Measurements from ENCODE around the gene SLAMF8. TPM values are rescaled to one million over a fixed set of nuclear protein-coding genes. Genes with fewer than 3 reads are reported as not detected.

Gene SLAMF8
- total and polyA plus RNA-seq, 7 donors = 2.4 to 16.2 (median 4.8) TPM

DNA sequence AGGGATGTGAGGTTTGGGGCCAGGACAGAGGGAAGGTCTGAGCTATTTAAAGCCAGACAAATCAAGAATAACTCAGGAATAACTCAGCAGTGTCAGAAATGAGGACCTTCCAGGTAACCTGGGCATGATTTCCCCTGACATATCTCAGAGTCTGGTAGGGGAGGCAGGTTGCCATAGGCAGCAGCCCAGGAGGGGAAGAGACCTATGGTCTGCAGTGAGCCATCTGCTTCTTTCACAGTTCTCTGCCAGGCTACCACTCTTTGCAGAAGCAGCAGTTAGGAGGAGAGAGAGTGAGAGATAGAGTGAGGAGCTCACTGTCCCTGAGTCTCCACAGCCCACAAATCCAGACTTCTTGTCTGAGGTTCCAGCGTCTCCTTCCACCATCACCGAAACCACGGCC is 42.1 kb downstream of the SLAMF8 start:
- WGBS, 2 donors = 81 to 83% methylated on average over 3 of the region's 3 CpGs
- no peak for TF ChIP-seq POLR2AphosphoS5 (IDR thresholded peaks at IDR 0.05)
- no peak for TF ChIP-seq EP300 (IDR thresholded peaks at IDR 0.05)
- TF ChIP-seq, protein P1, sequence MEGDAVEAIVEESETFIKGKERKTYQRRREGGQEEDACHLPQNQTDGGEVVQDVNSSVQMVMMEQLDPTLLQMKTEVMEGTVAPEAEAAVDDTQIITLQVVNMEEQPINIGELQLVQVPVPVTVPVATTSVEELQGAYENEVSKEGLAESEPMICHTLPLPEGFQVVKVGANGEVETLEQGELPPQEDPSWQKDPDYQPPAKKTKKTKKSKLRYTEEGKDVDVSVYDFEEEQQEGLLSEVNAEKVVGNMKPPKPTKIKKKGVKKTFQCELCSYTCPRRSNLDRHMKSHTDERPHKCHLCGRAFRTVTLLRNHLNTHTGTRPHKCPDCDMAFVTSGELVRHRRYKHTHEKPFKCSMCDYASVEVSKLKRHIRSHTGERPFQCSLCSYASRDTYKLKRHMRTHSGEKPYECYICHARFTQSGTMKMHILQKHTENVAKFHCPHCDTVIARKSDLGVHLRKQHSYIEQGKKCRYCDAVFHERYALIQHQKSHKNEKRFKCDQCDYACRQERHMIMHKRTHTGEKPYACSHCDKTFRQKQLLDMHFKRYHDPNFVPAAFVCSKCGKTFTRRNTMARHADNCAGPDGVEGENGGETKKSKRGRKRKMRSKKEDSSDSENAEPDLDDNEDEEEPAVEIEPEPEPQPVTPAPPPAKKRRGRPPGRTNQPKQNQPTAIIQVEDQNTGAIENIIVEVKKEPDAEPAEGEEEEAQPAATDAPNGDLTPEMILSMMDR (IDR thresholded peaks at IDR 0.05) = no peak
- DNase-seq = no peak
- intact Hi-C loops (cut with DNase I) = no loop called here
- Histone ChIP-seq H3K36me3 (no peaks in the 10 kb centered on the region), H3K27ac (no peak overlapping the region), H3K9me3 (no peaks in the 10 kb centered on the region), H3K27me3 (peaks cover 0 to 41% (median 14%) of the 10 kb centered on the region in 3 donors), H3K4me3 (no peak overlapping the region), H3K4me1 (peaks cover 0 to 14% (median 10%) of the 10 kb centered on the region in 4 donors)

DNA sequence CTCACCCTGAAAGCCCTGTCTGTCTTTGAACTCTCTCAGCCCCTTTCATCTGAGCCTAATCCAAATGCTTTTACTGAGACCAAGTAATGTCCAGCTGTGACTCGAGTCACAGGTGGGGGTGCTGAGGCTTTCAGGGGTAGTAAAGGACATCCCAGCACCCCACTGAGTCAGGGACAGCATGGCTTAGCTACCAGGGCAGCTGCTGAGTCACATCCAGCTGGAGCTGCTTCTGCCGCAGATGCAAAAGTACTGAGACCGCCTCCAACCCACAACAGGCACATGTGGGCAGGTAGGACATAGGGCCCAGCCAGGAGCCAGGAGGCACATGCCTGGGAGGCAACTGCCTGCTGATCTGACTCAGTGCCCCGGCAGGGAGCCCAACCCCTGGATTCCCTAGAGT is 42.5 kb downstream of the SLAMF8 start:
- WGBS, 2 donors = 49 to 54% methylated on average over 4 of the region's 4 CpGs
- Histone ChIP-seq H3K9me3 (no peaks in the 10 kb centered on the region), H3K4me1 (peaks cover 0 to 14% (median 10%) of the 10 kb centered on the region in 4 donors), H3K36me3 (no peaks in the 10 kb centered on the region), H3K4me3 (no peak overlapping the region), H3K27me3 (peaks cover 0 to 41% (median 14%) of the 10 kb centered on the region in 3 donors), H3K27ac (no peak overlapping the region)
- DNase-seq = no peak
- TF ChIP-seq POLR2A (IDR thresholded peaks at IDR 0.05) = no peak
- no peak for TF ChIP-seq POLR2AphosphoS5 (IDR thresholded peaks at IDR 0.05)
- TF ChIP-seq, protein P1 (IDR thresholded peaks at IDR 0.05) = no peak
- TF ChIP-seq EP300 (IDR thresholded peaks at IDR 0.05) = no peak
- intact Hi-C loops (cut with DNase I) = no loop called here

DNA sequence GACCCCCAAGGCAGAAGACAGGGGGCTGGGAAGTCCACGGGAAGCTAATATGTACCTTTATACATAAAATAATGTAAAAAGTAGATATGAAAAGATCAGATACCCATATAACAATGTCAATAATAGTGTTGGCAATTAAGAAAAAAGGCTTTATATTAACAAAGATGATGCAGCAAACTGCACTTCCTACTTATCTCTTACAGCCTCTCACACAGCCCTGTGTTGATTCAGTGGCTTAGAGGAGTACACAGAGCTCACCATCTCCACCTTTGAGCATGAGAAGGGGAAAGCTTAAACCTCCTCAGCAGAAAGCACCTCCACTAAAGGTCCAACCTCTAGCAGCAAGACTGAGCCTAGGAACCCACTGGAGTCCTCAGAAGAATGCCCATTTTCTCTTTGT is 42.9 kb downstream of the SLAMF8 start:
- Histone ChIP-seq H3K27me3 (peaks cover 0 to 41% (median 14%) of the 10 kb centered on the region in 3 donors), H3K9me3 (no peaks in the 10 kb centered on the region), H3K27ac (no peak overlapping the region), H3K4me3 (no peak overlapping the region), H3K4me1 (peaks cover 0 to 14% (median 10%) of the 10 kb centered on the region in 4 donors), H3K36me3 (no peaks in the 10 kb centered on the region)
- WGBS, 2 donors = 50 to 78% methylated on average over 1 of the region's 1 CpG
- intact Hi-C loops (cut with DNase I) = no loop called here
- DNase-seq = no peak
- TF ChIP-seq, protein P1 (IDR thresholded peaks at IDR 0.05) = no peak
- TF ChIP-seq POLR2A (IDR thresholded peaks at IDR 0.05) = no peak
- no peak for TF ChIP-seq EP300 (IDR thresholded peaks at IDR 0.05)
- TF ChIP-seq POLR2AphosphoS5 (IDR thresholded peaks at IDR 0.05) = no peak

DNA sequence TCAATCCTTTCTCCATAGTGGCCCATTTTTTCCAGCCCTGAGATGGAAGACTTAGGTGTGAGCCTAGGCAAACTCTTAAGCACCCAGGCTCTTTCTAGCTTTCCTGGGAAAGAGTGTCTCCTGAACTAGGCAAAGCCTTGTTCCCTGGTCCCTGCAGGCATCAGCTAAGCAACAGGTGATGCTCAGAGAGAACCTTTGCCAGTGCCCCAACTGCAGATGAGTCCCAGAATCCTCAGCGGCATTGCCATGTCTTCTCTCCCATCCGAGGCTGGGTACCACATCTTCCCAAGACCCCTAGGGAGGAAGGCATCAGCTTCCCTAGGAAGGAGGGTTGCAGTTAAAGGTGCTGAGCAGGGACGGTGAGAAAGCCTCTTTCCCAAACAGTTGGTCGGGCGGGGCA is 44.0 kb downstream of the SLAMF8 start:
- WGBS, 2 donors = 81 to 88% methylated on average over 5 of the region's 5 CpGs
- H3K36me3 ChIP-seq = no peaks in the 10 kb centered on the region

More for the DNA sequence above, 44.0 kb downstream of the SLAMF8 start:
- intact Hi-C loops (cut with DNase I) = no loop called here
- Histone ChIP-seq H3K4me1 (peaks cover 0 to 14% (median 10%) of the 10 kb centered on the region in 4 donors), H3K27me3 (peaks cover 0 to 41% (median 14%) of the 10 kb centered on the region in 3 donors), H3K4me3 (no peak overlapping the region), H3K9me3 (no peaks in the 10 kb centered on the region), H3K27ac (no peak overlapping the region)
- no peak for TF ChIP-seq POLR2A (IDR thresholded peaks at IDR 0.05)
- TF ChIP-seq, protein P1 (IDR thresholded peaks at IDR 0.05) = no peak
- TF ChIP-seq EP300 (IDR thresholded peaks at IDR 0.05) = no peak
- no peak for TF ChIP-seq POLR2AphosphoS5 (IDR thresholded peaks at IDR 0.05)
- DNase-seq = no peak

Measured in sigmoid colon (tissue), 7 donors.